Measurements from ENCODE around the gene SENP1. TPM values are rescaled to one million over a fixed set of nuclear protein-coding genes. Genes with fewer than 3 reads are reported as not detected.

Gene SENP1
- total RNA-seq, 1 experiment from 2014 or later = 44.5 TPM

DNA sequence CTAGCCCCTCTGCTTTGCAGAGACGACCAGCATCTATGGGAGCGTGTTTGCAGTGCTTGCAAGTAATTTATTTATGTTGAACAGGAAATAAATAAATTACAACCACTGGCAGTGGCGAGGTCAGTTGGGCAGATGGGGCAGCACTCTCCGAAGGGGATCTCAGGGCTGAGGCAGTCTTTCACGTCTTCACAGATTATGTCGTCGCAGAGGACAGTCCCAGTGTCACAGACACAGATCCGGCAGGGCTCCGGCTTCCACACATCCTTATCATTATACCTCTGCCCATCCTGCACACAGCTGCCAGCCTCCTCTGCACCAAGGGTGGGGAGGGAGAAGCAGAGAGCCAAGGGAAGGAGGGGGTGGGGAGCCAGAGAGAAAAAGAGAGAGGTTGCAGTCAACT is 106.1 kb downstream of the SENP1 start:
- Histone ChIP-seq H3K9me3 (ENCODE audit: low read length) (no peaks in the 10 kb centered on the region), H3K36me3 (ENCODE audit: insufficient read depth, low read length) (no peaks in the 10 kb centered on the region), H3K4me1 (ENCODE audit: low read length) (peaks cover 11% of the 10 kb centered on the region), H3K9ac (ENCODE audit: low read length) (no peak overlapping the region), H3K9me2 (replicated peaks; ENCODE audit: insufficient read depth, low read length) (no peaks in the 10 kb centered on the region), H4K20me1 (ENCODE audit: insufficient read depth, low read depth, low read length) (no peaks in the 10 kb centered on the region), H2AFZ (ENCODE audit: low read length) (no peak overlapping the region), H3K27me3 (ENCODE audit: low read length) (no peaks in the 10 kb centered on the region), H3K79me2 (ENCODE audit: low read length) (no peaks in the 10 kb centered on the region), H3K27ac (ENCODE audit: low read length) (no peak overlapping the region), H3K4me2 (ENCODE audit: low read depth, low read length, poor library complexity, severe bottlenecking) (no peak overlapping the region), H3K4me3 (ENCODE audit: low read length) (no peak overlapping the region)
- DNase-seq = no peak

DNA sequence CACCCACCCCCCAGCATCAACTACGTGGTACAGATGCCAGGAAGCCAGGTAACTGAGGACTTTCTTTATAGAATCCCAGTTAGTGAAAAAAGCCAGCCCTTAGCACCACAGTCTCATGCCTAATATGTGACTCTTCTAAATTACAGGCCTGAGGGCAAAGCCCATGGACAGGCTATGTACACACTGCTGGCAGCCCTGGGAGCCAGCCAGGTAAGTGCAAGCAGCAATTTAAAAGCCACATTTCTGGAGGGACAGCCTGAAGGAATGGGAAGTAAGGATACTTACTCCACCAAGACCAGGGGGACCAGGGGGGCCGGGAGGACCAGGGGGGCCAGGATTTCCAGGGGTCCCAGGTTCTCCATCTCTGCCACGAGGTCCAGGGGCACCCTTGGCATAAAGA is 108.6 kb downstream of the SENP1 start:
- Histone ChIP-seq H4K20me1 (ENCODE audit: insufficient read depth, low read depth, low read length) (no peaks in the 10 kb centered on the region), H3K27ac (ENCODE audit: low read length) (no peak overlapping the region), H3K9me2 (replicated peaks; ENCODE audit: insufficient read depth, low read length) (no peaks in the 10 kb centered on the region), H3K4me3 (ENCODE audit: low read length) (no peak overlapping the region), H3K27me3 (ENCODE audit: low read length) (no peaks in the 10 kb centered on the region), H3K4me2 (ENCODE audit: low read depth, low read length, poor library complexity, severe bottlenecking) (no peak overlapping the region), H3K4me1 (ENCODE audit: low read length) (peaks cover 14% of the 10 kb centered on the region), H3K9me3 (ENCODE audit: low read length) (no peaks in the 10 kb centered on the region), H2AFZ (ENCODE audit: low read length) (no peak overlapping the region), H3K79me2 (ENCODE audit: low read length) (no peaks in the 10 kb centered on the region), H3K9ac (ENCODE audit: low read length) (no peak overlapping the region), H3K36me3 (ENCODE audit: insufficient read depth, low read length) (no peaks in the 10 kb centered on the region)
- no peak for DNase-seq

DNA sequence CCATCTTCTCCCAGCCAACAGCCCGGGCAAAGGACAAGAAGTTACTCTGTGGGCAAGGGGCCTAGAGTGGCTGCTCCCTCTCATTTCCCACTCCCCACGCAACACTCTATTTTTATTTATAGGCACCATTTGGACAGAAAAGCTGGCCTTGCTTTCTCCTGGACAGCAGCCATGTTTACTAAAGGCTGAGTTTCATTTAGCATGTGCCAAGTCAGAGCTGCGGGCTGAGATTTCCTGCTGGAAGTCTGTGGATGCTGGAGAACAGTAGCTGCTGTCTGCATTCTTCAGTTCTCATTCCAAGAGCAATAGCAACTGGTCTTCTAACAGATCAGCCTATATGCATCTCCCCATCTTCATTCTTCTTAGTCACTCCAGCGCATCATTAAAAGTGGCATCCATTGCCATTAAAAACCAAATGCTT is 109.9 kb downstream of the SENP1 start:
- Histone ChIP-seq H3K27ac (ENCODE audit: low read length) (no peak overlapping the region), H3K9me2 (replicated peaks; ENCODE audit: insufficient read depth, low read length) (no peaks in the 10 kb centered on the region), H3K4me3 (ENCODE audit: low read length) (no peak overlapping the region), H3K27me3 (ENCODE audit: low read length) (no peaks in the 10 kb centered on the region), H3K79me2 (ENCODE audit: low read length) (no peaks in the 10 kb centered on the region), H3K9ac (ENCODE audit: low read length) (no peak overlapping the region), H4K20me1 (ENCODE audit: insufficient read depth, low read depth, low read length) (no peaks in the 10 kb centered on the region), H3K36me3 (ENCODE audit: insufficient read depth, low read length) (no peaks in the 10 kb centered on the region), H3K4me1 (ENCODE audit: low read length) (peaks cover 14% of the 10 kb centered on the region), H2AFZ (ENCODE audit: low read length) (no peak overlapping the region), H3K9me3 (ENCODE audit: low read length) (no peaks in the 10 kb centered on the region), H3K4me2 (ENCODE audit: low read depth, low read length, poor library complexity, severe bottlenecking) (no peak overlapping the region)
- DNase-seq = no peak

DNA sequence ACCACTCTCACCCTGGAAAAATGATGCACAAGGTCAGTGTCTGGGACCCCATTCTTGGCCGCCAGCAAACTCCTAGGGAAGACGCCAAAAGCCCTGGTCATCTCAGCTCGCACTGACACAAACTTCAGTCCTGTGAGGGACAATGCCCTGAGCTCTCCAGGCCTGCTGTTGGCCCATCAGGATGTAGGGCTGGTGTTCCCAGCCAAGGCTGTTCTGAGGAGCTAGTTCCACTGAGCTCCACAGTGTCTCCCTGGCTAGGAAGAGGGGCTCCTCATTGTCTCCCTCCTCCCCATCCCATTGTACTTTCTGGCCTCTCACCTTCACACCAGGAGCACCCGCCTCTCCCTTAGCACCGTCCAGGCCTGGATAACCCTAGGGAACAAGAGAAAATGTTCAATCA is 112.4 kb downstream of the SENP1 start:
- Histone ChIP-seq H3K9me3 (ENCODE audit: low read length) (no peaks in the 10 kb centered on the region), H3K27ac (ENCODE audit: low read length) (no peak overlapping the region), H3K36me3 (ENCODE audit: insufficient read depth, low read length) (no peaks in the 10 kb centered on the region), H3K9me2 (replicated peaks; ENCODE audit: insufficient read depth, low read length) (no peaks in the 10 kb centered on the region), H3K4me1 (ENCODE audit: low read length) (peaks cover 22% of the 10 kb centered on the region), H3K4me2 (ENCODE audit: low read depth, low read length, poor library complexity, severe bottlenecking) (no peak overlapping the region), H3K79me2 (ENCODE audit: low read length) (no peaks in the 10 kb centered on the region), H3K9ac (ENCODE audit: low read length) (no peak overlapping the region), H2AFZ (ENCODE audit: low read length) (no peak overlapping the region), H3K4me3 (ENCODE audit: low read length) (no peak overlapping the region), H4K20me1 (ENCODE audit: insufficient read depth, low read depth, low read length) (no peaks in the 10 kb centered on the region), H3K27me3 (ENCODE audit: low read length) (no peaks in the 10 kb centered on the region)
- DNase-seq = no peak

Small RNA genes lying within 50 kb of the gene (small RNA-seq; reads per million reads assigned to genes)
- gene MIR6505 = 0.51 reads per million, percentile 10 among the genes with 10 or more reads in this experiment
- gene RNU6-1203P = not detected

Other genes starting within 250 kb of the SENP1 start
- gene VDR, start 201.1 kb downstream of the SENP1 start, total RNA-seq (2014; rRNA removed; shearing (Covaris generic); ENCODE audit: low replicate concordance) = not detected in 2 replicates
- 95.6 and 127 TPM in 2 replicates for gene TMEM106C, start 142.5 kb downstream of the SENP1 start, total RNA-seq (2014; rRNA removed; shearing (Covaris generic); ENCODE audit: low replicate concordance)
- gene COL2A1, start 101.6 kb downstream of the SENP1 start, total RNA-seq (2014; rRNA removed; shearing (Covaris generic); ENCODE audit: low replicate concordance) = not detected in 2 replicates
- gene PFKM, start 13.3 kb upstream of the SENP1 start, total RNA-seq (2014; rRNA removed; shearing (Covaris generic); ENCODE audit: low replicate concordance) = 71.4 and 96.7 TPM in 2 replicates
- gene ASB8, start 51.4 kb upstream of the SENP1 start, total RNA-seq (2014; rRNA removed; shearing (Covaris generic); ENCODE audit: low replicate concordance) = 22.2 and 42.7 TPM in 2 replicates
- 1.2 and 2.5 TPM in 2 replicates for gene CCDC184, start 77.6 kb upstream of the SENP1 start, total RNA-seq (2014; rRNA removed; shearing (Covaris generic); ENCODE audit: low replicate concordance)
- not detected in 2 replicates for gene OR10AD1, start 97.2 kb upstream of the SENP1 start, total RNA-seq (2014; rRNA removed; shearing (Covaris generic); ENCODE audit: low replicate concordance)
- gene ZNF641, start 244.8 kb upstream of the SENP1 start, total RNA-seq (2014; rRNA removed; shearing (Covaris generic); ENCODE audit: low replicate concordance) = 16.7 and 21.6 TPM in 2 replicates